ENCODE measurements around the gene LSM5.
"Not testable (repeated sequence)": the region's sequence is repeated elsewhere in the genome, so short reads cannot be mapped to it uniquely, and the experiment has no call there.

The LSM5 gene

GRCh38 chr7:32501522-32501921, 11.3 kb upstream of the LSM5 start:
- no peak for TF ChIP-seq CTCF (conservative IDR thresholded peaks at IDR 0.05)
- TF ChIP-seq ZFX (IDR thresholded peaks at IDR 0.05): no peak
- no peak overlapping the region for H3K27ac ChIP-seq

- no peak overlapping the region for H3K27ac ChIP-seq
- no peak for TF ChIP-seq ZFX (IDR thresholded peaks at IDR 0.05)
- TF ChIP-seq CTCF (conservative IDR thresholded peaks at IDR 0.05): no peak
Measured at GRCh38 chr7:32500922-32501341, 10.8 kb upstream of the LSM5 start.

GRCh38 chr7:32500216-32500615, 10.0 kb upstream of the LSM5 start:
- H3K27ac ChIP-seq: not testable (repeated sequence)

- H3K27ac ChIP-seq: not testable (repeated sequence)
Measured at GRCh38 chr7:32499755-32500154, 9.6 kb upstream of the LSM5 start.

GRCh38 chr7:32496052-32496813, 6.1 kb upstream of the LSM5 start:
- no peak for TF ChIP-seq ZFX (IDR thresholded peaks at IDR 0.05)
- no peak for TF ChIP-seq CTCF (conservative IDR thresholded peaks at IDR 0.05)
- H3K27ac ChIP-seq: peak overlapping the region; percentile 95

- TF ChIP-seq ZFX (IDR thresholded peaks at IDR 0.05): peak; percentile 84
- TF ChIP-seq CTCF (conservative IDR thresholded peaks at IDR 0.05): no peak
- H3K27ac ChIP-seq: peak within 1 kb of the TSS; percentile 95
Measured at GRCh38 chr7:32495298-32496051, 5.3 kb upstream of the LSM5 start, which contains the start of gene AVL9. Gene AVL9, plus strand, starts transcription at chr7:32495489. Its CDS starts 221 bp downstream, at chr7:32495710.

GRCh38 chr7:32494946-32495297, 4.7 kb upstream of the LSM5 start:
- peak overlapping the region; percentile 95 for H3K27ac ChIP-seq
- no peak for TF ChIP-seq ZFX (IDR thresholded peaks at IDR 0.05)
- TF ChIP-seq CTCF (conservative IDR thresholded peaks at IDR 0.05): no peak

GRCh38 chr7:32489788-32490126, 423 bp downstream of the LSM5 start:
- peak overlapping the region; percentile 74 for H3K27ac ChIP-seq
- TF ChIP-seq CTCF (conservative IDR thresholded peaks at IDR 0.05) (no peak), ZFX (IDR thresholded peaks at IDR 0.05) (no peak)

Measured in C4-2B (cell line).